PC-3 (cell line): ENCODE results near the gene PCBP3. TPM values are rescaled to one million over a fixed set of nuclear protein-coding genes. Genes with fewer than 3 reads are reported as not detected.

Experiments used
- ATAC-seq: fragments of 200-7000 bp; cut with Tn5 transposase; 2 replicates; pipeline ENCODE4 v1.9.1; 2020; ENCODE audit warnings: mild to moderate bottlenecking, moderate library complexity
- BruUV-seq: library from RNA; stranded (reverse); fragments of 400-500 nt; replicated peaks from 2 replicates; lab custom pipeline; 2021; lab: Mats Ljungman, UMichigan
- CTCF ChIA-PET: fragments of 300-600 bp; sonication (Branson Sonifier 250); formaldehyde crosslinking; loops from one replicate; lab custom pipeline; 2022; ENCODE audit warnings: antibody characterized with exemption; lab: Charles Lee
- POLR2A ChIA-PET: fragments of 300-600 bp; sonication (Branson Sonifier 250); formaldehyde crosslinking; loops from one replicate; lab custom pipeline; 2022; ENCODE audit warnings: antibody characterized with exemption; ENCODE audit not compliant: unreplicated experiment; lab: Charles Lee
- DNase-seq: peaks from one replicate; pipeline ENCODE4 v3.0.0-alpha.2; 2015
- H2AFZ ChIP-seq: fragments of 300-600 bp; sonication (generic); 2 replicates; pipeline ENCODE4 v1.6.0; 2016; ENCODE audit warnings: antibody characterized with exemption, low read length
- H3F3A ChIP-seq: fragments of 300-600 bp; sonication (generic); one replicate; pipeline ENCODE4 v1.6.0; 2017; ENCODE audit warnings: antibody characterized with exemption, low read length, control low read depth, mild to moderate bottlenecking; ENCODE audit not compliant: unreplicated experiment
- H3K27ac ChIP-seq: fragments of 300-600 bp; sonication (generic); 2 replicates; pipeline ENCODE4 v1.5.1; 2016; ENCODE audit warnings: mild to moderate bottlenecking, low read length
- H3K27me3 ChIP-seq: fragments of 300-600 bp; sonication (generic); 2 replicates; pipeline ENCODE4 v1.6.1; 2016; ENCODE audit warnings: low read length, mixed read lengths
- H3K36me3 ChIP-seq: fragments of 300-600 bp; sonication (generic); 2 replicates; pipeline ENCODE4 v1.6.1; 2016; ENCODE audit warnings: low read depth, mixed run types, low read length, mixed read lengths
- H3K4me1 ChIP-seq: fragments of 300-600 bp; sonication (generic); 2 replicates; pipeline ENCODE4 v1.5.1; 2016; ENCODE audit warnings: low read length; ENCODE audit not compliant: insufficient read depth
- H3K4me2 ChIP-seq: fragments of 300-600 bp; sonication (generic); 2 replicates; pipeline ENCODE4 v1.6.0; 2016; ENCODE audit warnings: low read length
- H3K4me3 ChIP-seq: fragments of 300-600 bp; sonication (generic); 2 replicates; pipeline ENCODE4 v1.5.1; 2016; ENCODE audit warnings: mild to moderate bottlenecking, low read length, mixed read lengths
- H3K79me2 ChIP-seq: fragments of 300-600 bp; sonication (generic); 2 replicates; pipeline ENCODE4 v1.6.1; 2017; ENCODE audit warnings: low read length, mixed read lengths
- H3K9ac ChIP-seq: fragments of 300-600 bp; sonication (generic); 2 replicates; pipeline ENCODE4 v1.6.0; 2016; ENCODE audit warnings: mild to moderate bottlenecking, low read length
- H3K9me2 ChIP-seq: fragments of 300-600 bp; sonication (generic); replicated peaks from 2 replicates; pipeline ENCODE4 v1.6.1; 2016; ENCODE audit warnings: mixed run types, low read length, mixed read lengths
- H3K9me3 ChIP-seq: fragments of 300-600 bp; sonication (generic); 2 replicates; pipeline ENCODE4 v1.6.1; 2016; ENCODE audit warnings: low read length, mixed read lengths
- H4K20me1 ChIP-seq: fragments of 300-600 bp; sonication (generic); 2 replicates; pipeline ENCODE4 v1.6.1; 2016; ENCODE audit warnings: low read length, mixed read lengths
- CTCF ChIP-seq: fragments of 300-600 bp; sonication (generic); conservative IDR thresholded peaks from 2 replicates; pipeline ENCODE4 v1.5.1; 2017; ENCODE audit warnings: antibody characterized with exemption, low read depth, mild to moderate bottlenecking, low read length
- EZH2 ChIP-seq: fragments of 300-600 bp; sonication (generic); IDR thresholded peaks from one replicate; pipeline ENCODE4 v1.6.1; 2017; ENCODE audit warnings: antibody characterized with exemption, mild to moderate bottlenecking, low read length; ENCODE audit not compliant: unreplicated experiment
- EZH2phosphoT487 ChIP-seq: fragments of 300-600 bp; sonication (generic); IDR thresholded peaks from 2 replicates; pipeline ENCODE4 v1.6.1; 2018; ENCODE audit warnings: mild to moderate bottlenecking, antibody characterized with exemption, low read length, borderline replicate concordance
- intact Hi-C: fragments of 100-400 bp; cut with micrococcal nuclease; formaldehyde crosslinking; loops from 2 replicates; pipeline ENCODE4 v1.9.0; 2023
- total RNA-seq: library from RNA; depleted of rRNA; stranded (reverse); fragments of >200 nt; gene quantifications from 2 replicates; pipeline ENCODE4 v1.2.3, GENCODE V29; 2014

PCBP3 gene
- total RNA-seq, 1 experiment from 2014 or later: 2.4 TPM

DNA sequence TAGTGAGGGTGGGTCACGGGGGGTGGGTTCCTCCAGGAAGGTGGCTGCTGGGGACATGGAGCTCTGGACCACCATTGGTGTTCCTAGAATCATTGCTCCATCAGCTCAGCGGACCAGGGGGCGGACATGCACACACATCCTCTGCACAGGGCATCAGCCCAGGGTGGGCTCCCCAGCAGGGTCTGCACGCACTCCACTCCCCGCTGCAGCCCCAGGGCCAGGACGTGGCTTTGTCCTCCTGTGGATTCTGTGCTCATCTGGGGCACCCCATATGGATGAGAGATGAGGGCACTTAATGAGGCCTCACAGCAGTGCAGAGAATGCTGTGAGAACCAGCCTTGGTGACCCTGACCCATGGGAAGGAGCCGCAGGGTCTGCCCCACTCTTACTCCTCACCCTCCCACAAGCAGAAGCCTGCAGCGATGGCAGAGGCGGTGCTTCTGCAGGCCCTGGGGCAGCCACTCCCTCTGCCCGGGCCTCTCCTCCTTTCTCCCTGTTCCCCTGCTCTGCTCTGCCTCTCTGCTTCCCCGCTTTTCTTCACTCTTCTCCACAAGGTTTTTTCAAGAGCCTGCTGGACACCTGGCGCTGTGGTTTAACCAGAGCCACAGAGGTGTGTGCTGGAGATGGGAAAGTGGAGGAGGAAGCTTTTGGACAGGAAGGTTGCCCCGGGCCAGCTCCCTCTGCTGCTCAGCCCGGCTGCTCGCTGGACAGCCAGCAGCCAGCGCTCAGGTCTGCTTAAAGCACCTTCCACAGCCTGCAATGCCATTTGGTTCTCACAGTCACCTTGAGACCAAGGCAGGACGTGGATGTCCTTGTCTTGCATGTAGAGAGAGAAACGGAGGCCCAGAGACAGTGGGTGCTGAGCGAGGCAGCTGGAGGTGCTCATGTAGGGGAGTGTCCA is 26.3 kb upstream of the PCBP3 start:
- H3K9me2 ChIP-seq: no peaks in the 10 kb centered on the region
- no peaks in the 10 kb centered on the region for H3K9me3 ChIP-seq
- CTCF ChIA-PET: no interaction called here
- peaks cover 30% of the 10 kb centered on the region for H3K27me3 ChIP-seq
- no peak overlapping the region for H3K4me2 ChIP-seq
- no peaks in the 10 kb centered on the region for H3F3A ChIP-seq
- ATAC-seq: no peak
- no peaks in the 10 kb centered on the region for H4K20me1 ChIP-seq
- H3K79me2 ChIP-seq: no peaks in the 10 kb centered on the region
- TF ChIP-seq CTCF: 0 out of 2 replicates have a peak, but pooled peaks have one; percentile 8
- no peak for TF ChIP-seq EZH2
- no TSS peak for BruUV-seq
- H2AFZ ChIP-seq: no peak overlapping the region
- H3K27ac ChIP-seq: peak overlapping the region; percentile 69
- POLR2A ChIA-PET: no interaction called here
- no peaks in the 10 kb centered on the region for H3K36me3 ChIP-seq
- intact Hi-C loops: no loop called here
- DNase-seq: no peak
- peaks cover 39% of the 10 kb centered on the region for H3K4me1 ChIP-seq
- H3K4me3 ChIP-seq: no peak overlapping the region
- H3K9ac ChIP-seq: peak overlapping the region; percentile 74

DNA sequence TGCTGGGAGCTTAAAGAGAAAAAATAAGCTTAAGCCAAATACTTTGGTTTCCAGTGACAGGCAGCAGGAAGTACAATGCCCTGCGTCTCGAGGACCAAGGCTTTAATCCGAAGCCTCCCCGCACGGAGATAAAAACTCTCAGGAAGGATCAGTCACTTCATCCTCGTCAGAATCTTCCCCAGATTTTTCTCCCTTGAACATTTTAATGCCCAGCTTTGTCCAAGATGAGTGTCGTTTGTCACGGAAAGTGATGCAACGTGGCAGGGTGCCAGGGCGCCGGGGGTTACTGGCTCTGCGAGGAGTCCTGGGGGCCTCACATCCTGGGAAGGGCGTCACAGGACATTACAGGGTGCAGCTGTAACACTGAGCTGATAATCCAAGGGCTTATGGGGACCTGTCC is 25.2 kb upstream of the PCBP3 start:
- Histone ChIP-seq H4K20me1 (no peaks in the 10 kb centered on the region), H3K27ac (peak overlapping the region; percentile 69), H3K4me3 (no peak overlapping the region), H3F3A (no peaks in the 10 kb centered on the region), H3K79me2 (no peaks in the 10 kb centered on the region), H3K9me2 (no peaks in the 10 kb centered on the region), H3K9me3 (no peaks in the 10 kb centered on the region), H3K9ac (peak overlapping the region; percentile 74), H3K36me3 (no peaks in the 10 kb centered on the region), H3K4me2 (0 out of 2 replicates have a peak overlapping the region, but pooled peaks have one; percentile 15), H2AFZ (no peak overlapping the region), H3K4me1 (peaks cover 34% of the 10 kb centered on the region), H3K27me3 (peaks cover 30% of the 10 kb centered on the region)
- ATAC-seq (no peak), DNase-seq (no peak)
- no peak for TF ChIP-seq EZH2phosphoT487
- TF ChIP-seq CTCF: no peak
- no peak for TF ChIP-seq EZH2
- ChIA-PET CTCF (no interaction called here), POLR2A (no interaction called here)
- intact Hi-C loops: no loop called here
- no TSS peak for BruUV-seq
